Uterus (tissue), 4 donors: ENCODE data around the gene AHR. TPM values are rescaled to one million over a fixed set of nuclear protein-coding genes. Genes with fewer than 3 reads are reported as not detected.

Experiments
- DNase-seq, 2 donors: peaks; one replicate each; pipeline ENCODE4 v3.0.0-alpha.2; 2019 to 2020
- H3K27ac ChIP-seq, 2 donors: fragments of 200-600 bp; sonication (generic); 1 replicate in 1 of 2; 2 replicates in 1 of 2; pipeline ENCODE4 v1.5.1; 2016 to 2018
- H3K27me3 ChIP-seq, 2 donors: fragments of 200-600 bp; sonication (generic); one replicate each; pipeline ENCODE4 v1.5.1; 2018 to 2019; ENCODE audit warnings: control low read depth in 1 of 2
- H3K36me3 ChIP-seq, 2 donors: fragments of 200-600 bp; sonication (generic); one replicate each; pipeline ENCODE4 v1.5.1; 2019; ENCODE audit warnings: control low read depth in 1 of 2
- H3K4me1 ChIP-seq, 2 donors: fragments of 200-600 bp; sonication (generic); one replicate each; pipeline ENCODE4 v1.5.1; 2018 to 2019; ENCODE audit warnings: control low read depth in 1 of 2
- H3K4me3 ChIP-seq, 2 donors: fragments of 200-600 bp; sonication (generic); 1 replicate in 1 of 2; 2 replicates in 1 of 2; pipeline ENCODE4 v1.5.1; 2018 to 2019; ENCODE audit warnings: mild to moderate bottlenecking in 1 of 2
- H3K9me3 ChIP-seq, 2 donors: fragments of 200-600 bp; sonication (generic); one replicate each; pipeline ENCODE4 v1.5.1; 2019; ENCODE audit warnings: control low read depth in 1 of 2
- CTCF ChIP-seq, 4 experiments: fragments of 200-600 bp in 2 of 4; fragments of 450-650 bp in 2 of 4; sonication (generic) in 2 of 4; IDR thresholded peaks; one replicate each; pipeline ENCODE4 v1.5.1; 2016 to 2019; ENCODE audit warnings: antibody characterized with exemption in 4 of 4, mild to moderate bottlenecking in 2 of 4, moderate library complexity in 1 of 4
- POLR2A ChIP-seq, 2 donors: fragments of 450-650 bp; IDR thresholded peaks; one replicate each; pipeline ENCODE4 v1.6.1; 2016; ENCODE audit warnings: antibody characterized with exemption in 2 of 2, mild to moderate bottlenecking in 1 of 2, moderate library complexity in 1 of 2
- intact Hi-C: fragments of 100-400 bp; cut with DNase I; formaldehyde crosslinking; loops from one replicate; pipeline ENCODE4 v1.15.1; 2023; ENCODE audit warnings: low total_unique reads
- total RNA-seq, 4 donors: library from RNA; depleted of rRNA in 3 of 4; stranded (reverse); fragments of >200 nt in 3 of 4; gene quantifications; one replicate each; pipeline versions ENCODE4 v1.1.0 to v1.2.4, GENCODE V29; 2014 to 2023
- donor health status: DM: yes; HTN: yes; CAD: no.

Gene AHR
- total RNA-seq, 4 donors from 2014 or later: 43.7 to 160 (median 91.5) TPM

DNA sequence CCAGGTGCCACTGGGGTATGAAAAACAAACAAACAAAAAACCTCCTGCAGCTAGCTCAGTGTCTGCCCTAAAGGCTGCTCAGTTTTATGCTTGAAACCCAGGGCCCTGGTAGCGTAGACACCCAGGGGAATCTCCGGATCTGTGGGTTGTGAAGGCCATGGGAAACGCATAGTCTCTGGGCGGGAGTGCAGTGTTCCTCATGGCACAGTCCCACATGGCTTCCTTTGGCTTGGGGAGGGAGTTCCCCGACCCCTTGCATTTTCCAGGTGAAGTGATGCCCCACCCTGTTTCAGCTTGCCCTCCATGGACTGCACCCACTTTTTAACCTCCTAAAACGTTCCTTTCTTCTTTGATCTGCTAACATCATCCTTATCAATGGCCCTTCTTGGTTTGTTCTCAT lies 56.0 kb downstream of the AHR start:
- Histone ChIP-seq H3K4me3 (no peak overlapping the region), H3K36me3 (no peaks in the 10 kb centered on the region), H3K27ac (no peak overlapping the region), H3K9me3 (no peaks in the 10 kb centered on the region), H3K4me1 (no peaks in the 10 kb centered on the region), H3K27me3 (no peaks in the 10 kb centered on the region)
- no peak for DNase-seq
- no peak for TF ChIP-seq CTCF (IDR thresholded peaks at IDR 0.05)
- TF ChIP-seq POLR2A (IDR thresholded peaks at IDR 0.05): no peak
- intact Hi-C loops: no loop called here

DNA sequence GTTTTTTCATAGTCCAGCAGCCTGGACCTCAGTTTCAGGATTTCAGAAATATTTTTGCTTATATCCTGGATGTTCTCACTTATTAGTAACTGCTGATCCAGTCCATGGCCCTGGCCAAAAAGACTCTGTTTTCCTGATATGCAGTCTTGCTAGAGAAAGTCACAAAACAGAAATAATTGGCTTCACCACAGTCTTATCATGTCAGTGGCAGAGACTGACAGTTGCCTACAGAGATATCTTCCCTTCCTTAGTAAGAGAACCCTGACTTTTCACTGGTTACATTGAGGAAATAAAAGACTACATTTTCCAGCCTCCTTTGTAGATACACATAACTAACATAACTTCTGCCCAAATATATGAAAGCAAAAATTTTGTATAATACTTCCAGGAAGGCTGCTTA lies 56.6 kb downstream of the AHR start:
- intact Hi-C loops: no loop called here
- TF ChIP-seq POLR2A (IDR thresholded peaks at IDR 0.05) (no peak), CTCF (IDR thresholded peaks at IDR 0.05) (no peak)
- Histone ChIP-seq H3K36me3 (no peaks in the 10 kb centered on the region), H3K27me3 (no peaks in the 10 kb centered on the region), H3K4me1 (no peaks in the 10 kb centered on the region), H3K9me3 (no peaks in the 10 kb centered on the region), H3K4me3 (no peak overlapping the region), H3K27ac (no peak overlapping the region)
- no peak for DNase-seq

DNA sequence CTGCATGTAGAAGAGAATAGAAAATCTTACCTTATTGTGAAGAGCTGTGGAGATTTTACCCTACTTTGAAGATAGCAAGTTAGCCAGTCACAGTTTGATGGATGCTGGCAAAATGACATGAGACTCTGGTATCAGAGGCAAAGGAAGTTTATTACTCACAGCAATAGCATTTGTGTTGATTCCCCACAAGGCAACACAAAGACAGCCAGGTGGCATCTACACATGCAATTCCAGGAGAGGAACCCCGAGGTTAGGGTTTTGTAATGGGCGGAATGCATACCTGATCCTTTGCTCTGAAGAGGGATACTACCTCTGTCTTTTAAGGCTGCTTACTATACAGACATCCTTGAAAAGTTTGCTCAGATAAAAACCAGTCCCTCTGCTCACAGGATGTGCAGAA lies 59.5 kb downstream of the AHR start:
- no peak overlapping the region for H3K27ac ChIP-seq
- intact Hi-C loops: no loop called here
- H3K4me1 ChIP-seq: no peaks in the 10 kb centered on the region
- H3K27me3 ChIP-seq: no peaks in the 10 kb centered on the region
- DNase-seq: no peak
- no peak for TF ChIP-seq CTCF (IDR thresholded peaks at IDR 0.05)
- no peak overlapping the region for H3K4me3 ChIP-seq
- no peaks in the 10 kb centered on the region for H3K9me3 ChIP-seq
- no peaks in the 10 kb centered on the region for H3K36me3 ChIP-seq

- H3K4me1 ChIP-seq: no peaks in the 10 kb centered on the region
- H3K36me3 ChIP-seq: no peaks in the 10 kb centered on the region
- intact Hi-C loops: no loop called here
- H3K4me3 ChIP-seq: no peak overlapping the region
- no peak overlapping the region for H3K27ac ChIP-seq
- no peak for TF ChIP-seq CTCF (IDR thresholded peaks at IDR 0.05)
- TF ChIP-seq POLR2A (IDR thresholded peaks at IDR 0.05): no peak
- H3K27me3 ChIP-seq: no peaks in the 10 kb centered on the region
- H3K9me3 ChIP-seq: no peaks in the 10 kb centered on the region
- DNase-seq: no peak
Observed at GRCh38 chr7:17359610-17360009, 61.2 kb downstream of the AHR start.

GRCh38 chr7:17362439-17363105 lies 64.1 kb downstream of the AHR start:
- no peak for TF ChIP-seq CTCF (IDR thresholded peaks at IDR 0.05)
- no peak for TF ChIP-seq POLR2A (IDR thresholded peaks at IDR 0.05)
- H3K27me3 ChIP-seq: no peaks in the 10 kb centered on the region
- H3K4me3 ChIP-seq: no peak overlapping the region
- no peak overlapping the region for H3K27ac ChIP-seq
- H3K36me3 ChIP-seq: no peaks in the 10 kb centered on the region
- no peaks in the 10 kb centered on the region for H3K4me1 ChIP-seq
- DNase-seq: no peak
- intact Hi-C loops: no loop called here
- H3K9me3 ChIP-seq: no peaks in the 10 kb centered on the region
